ENCODE data around the gene ZNF714.

Gene ZNF714

GRCh38 chr19:21141787-21142464, 59.9 kb downstream of the ZNF714 start, which contains the start of gene ZNF431:
TSS of gene ZNF431 (plus strand) at chr19:21142040. CDS start at chr19:21142184, 144 bp downstream.
- Histone ChIP-seq H3K36me3 (ENCODE audit: insufficient read depth) (no peaks in the 10 kb centered on the region), H3K9ac (no peak within 1 kb of the TSS), H3K4me1 (ENCODE audit: low read depth, poor library complexity, severe bottlenecking) (no peaks in the 10 kb centered on the region), H3K4me3 (IDR thresholded peaks at IDR 0.05; ENCODE audit: insufficient read depth, low read depth, low read length) (no peak within 1 kb of the TSS), H3K27ac (no peak within 1 kb of the TSS), H3K4me2 (no peak within 1 kb of the TSS), H4K20me1 (ENCODE audit: insufficient read depth) (no peaks in the 10 kb centered on the region), H2AFZ (ENCODE audit: low read depth) (no peak within 1 kb of the TSS), H3K27me3 (ENCODE audit: insufficient read depth, low read depth) (no peaks in the 10 kb centered on the region), H3K79me2 (ENCODE audit: insufficient read depth, low read depth) (no peaks in the 10 kb centered on the region)
- TF ChIP-seq, protein P1, sequence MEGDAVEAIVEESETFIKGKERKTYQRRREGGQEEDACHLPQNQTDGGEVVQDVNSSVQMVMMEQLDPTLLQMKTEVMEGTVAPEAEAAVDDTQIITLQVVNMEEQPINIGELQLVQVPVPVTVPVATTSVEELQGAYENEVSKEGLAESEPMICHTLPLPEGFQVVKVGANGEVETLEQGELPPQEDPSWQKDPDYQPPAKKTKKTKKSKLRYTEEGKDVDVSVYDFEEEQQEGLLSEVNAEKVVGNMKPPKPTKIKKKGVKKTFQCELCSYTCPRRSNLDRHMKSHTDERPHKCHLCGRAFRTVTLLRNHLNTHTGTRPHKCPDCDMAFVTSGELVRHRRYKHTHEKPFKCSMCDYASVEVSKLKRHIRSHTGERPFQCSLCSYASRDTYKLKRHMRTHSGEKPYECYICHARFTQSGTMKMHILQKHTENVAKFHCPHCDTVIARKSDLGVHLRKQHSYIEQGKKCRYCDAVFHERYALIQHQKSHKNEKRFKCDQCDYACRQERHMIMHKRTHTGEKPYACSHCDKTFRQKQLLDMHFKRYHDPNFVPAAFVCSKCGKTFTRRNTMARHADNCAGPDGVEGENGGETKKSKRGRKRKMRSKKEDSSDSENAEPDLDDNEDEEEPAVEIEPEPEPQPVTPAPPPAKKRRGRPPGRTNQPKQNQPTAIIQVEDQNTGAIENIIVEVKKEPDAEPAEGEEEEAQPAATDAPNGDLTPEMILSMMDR (conservative IDR thresholded peaks at IDR 0.05; ENCODE audit: low read depth, low read length) = no peak

GRCh38 chr19:21143428-21143827, 61.4 kb downstream of the ZNF714 start:
- Histone ChIP-seq H3K27ac (no peak overlapping the region), H3K4me3 (IDR thresholded peaks at IDR 0.05; ENCODE audit: insufficient read depth, low read depth, low read length) (no peak overlapping the region), H3K27me3 (ENCODE audit: insufficient read depth, low read depth) (no peaks in the 10 kb centered on the region), H3K36me3 (ENCODE audit: insufficient read depth) (no peaks in the 10 kb centered on the region), H3K4me1 (ENCODE audit: low read depth, poor library complexity, severe bottlenecking) (no peaks in the 10 kb centered on the region), H4K20me1 (ENCODE audit: insufficient read depth) (no peaks in the 10 kb centered on the region), H3K9ac (no peak overlapping the region), H3K4me2 (no peak overlapping the region), H3K79me2 (ENCODE audit: insufficient read depth, low read depth) (no peaks in the 10 kb centered on the region), H2AFZ (ENCODE audit: low read depth) (no peak overlapping the region)
- TF ChIP-seq, protein P1 (conservative IDR thresholded peaks at IDR 0.05; ENCODE audit: low read depth, low read length) = no peak

DNA sequence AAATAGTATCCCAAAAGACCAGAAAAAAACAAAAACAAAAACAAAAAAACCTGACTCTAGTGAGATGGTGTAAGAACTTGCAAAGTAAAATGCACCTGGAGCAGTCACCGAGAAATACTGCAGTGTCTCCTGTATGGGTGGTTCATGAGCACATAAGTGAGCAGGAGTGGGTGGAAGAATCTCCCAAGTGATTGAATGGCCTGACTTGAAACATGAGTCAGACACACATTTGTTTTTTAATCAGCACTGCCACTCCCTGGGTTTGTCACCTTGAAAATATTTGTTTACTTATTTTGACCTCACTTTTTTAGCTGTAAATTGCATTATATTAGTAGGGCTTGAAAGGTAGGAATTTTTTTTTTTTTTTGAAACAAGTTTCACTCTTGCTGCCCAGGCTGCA, 61.9 kb downstream of the ZNF714 start:
- Histone ChIP-seq H3K4me1 (ENCODE audit: low read depth, poor library complexity, severe bottlenecking) (no peaks in the 10 kb centered on the region), H3K79me2 (ENCODE audit: insufficient read depth, low read depth) (no peaks in the 10 kb centered on the region), H3K36me3 (ENCODE audit: insufficient read depth) (no peaks in the 10 kb centered on the region), H2AFZ (ENCODE audit: low read depth) (no peak overlapping the region), H3K9ac (no peak overlapping the region), H4K20me1 (ENCODE audit: insufficient read depth) (no peaks in the 10 kb centered on the region), H3K4me2 (no peak overlapping the region), H3K4me3 (IDR thresholded peaks at IDR 0.05; ENCODE audit: insufficient read depth, low read depth, low read length) (no peak overlapping the region), H3K27me3 (ENCODE audit: insufficient read depth, low read depth) (no peaks in the 10 kb centered on the region), H3K27ac (no peak overlapping the region)
- TF ChIP-seq, protein P1 (conservative IDR thresholded peaks at IDR 0.05; ENCODE audit: low read depth, low read length) = no peak

- Histone ChIP-seq H3K27me3 (ENCODE audit: insufficient read depth, low read depth) (no peaks in the 10 kb centered on the region), H3K4me1 (ENCODE audit: low read depth, poor library complexity, severe bottlenecking) (no peaks in the 10 kb centered on the region), H3K27ac (no peak overlapping the region), H3K79me2 (ENCODE audit: insufficient read depth, low read depth) (no peaks in the 10 kb centered on the region), H3K9ac (no peak overlapping the region), H4K20me1 (ENCODE audit: insufficient read depth) (no peaks in the 10 kb centered on the region), H3K36me3 (ENCODE audit: insufficient read depth) (no peaks in the 10 kb centered on the region), H2AFZ (ENCODE audit: low read depth) (no peak overlapping the region), H3K4me2 (no peak overlapping the region), H3K4me3 (IDR thresholded peaks at IDR 0.05; ENCODE audit: insufficient read depth, low read depth, low read length) (no peak overlapping the region)
- TF ChIP-seq, protein P1 (conservative IDR thresholded peaks at IDR 0.05; ENCODE audit: low read depth, low read length) = no peak
Measured at GRCh38 chr19:21147540-21147939, 65.5 kb downstream of the ZNF714 start.
